SK-N-SH (cell line): ENCODE data around the gene SSTR5. TPM values are rescaled to one million over a fixed set of nuclear protein-coding genes. Genes with fewer than 3 reads are reported as not detected.

Experiments
- CTCF ChIA-PET: fragments of 300-600, 350-600 bp; formaldehyde crosslinking; extraction: SDS; loops from one replicate; lab custom pipeline; 2021; lab: Yijun Ruan, JAX
- POLR2A ChIA-PET: fragments of 350-600 bp; sonication (Branson Sonifier 250); formaldehyde crosslinking; extraction: SDS; loops from one replicate; lab custom pipeline; 2020; ENCODE audit warnings: antibody characterized with exemption, inconsistent platforms; lab: Yijun Ruan, JAX
- DNase-seq: peaks from one replicate; pipeline ENCODE4 v3.0.0; 2012
- H2AFZ ChIP-seq: fragments of 200-600 bp; sonication (generic); 2 replicates; pipeline ENCODE4 v1.8.1; 2016; ENCODE audit warnings: antibody characterized with exemption, mild to moderate bottlenecking, low read depth
- H3F3A ChIP-seq: fragments of 200-600 bp; sonication (generic); replicated peaks from 2 replicates; pipeline ENCODE3; 2016; ENCODE audit warnings: antibody characterized with exemption, mild to moderate bottlenecking; ENCODE audit not compliant: insufficient read depth
- H3K27ac ChIP-seq, 2 experiments: fragments of 200-500 bp in 1 of 2; fragments of 200-600 bp in 1 of 2; sonication (Bioruptor generic) in 1 of 2; sonication (generic), shearing (Covaris generic) in 1 of 2; 2 replicates each; pipeline versions ENCODE4 v1.5.1 to v1.6.1; 2014 to 2016; ENCODE audit warnings: low read depth in 2 of 2, inconsistent platforms in 1 of 2, low read length in 1 of 2, mild to moderate bottlenecking in 1 of 2, mixed read lengths in 1 of 2
- H3K27me3 ChIP-seq: fragments of 200-600 bp; sonication (generic), shearing (Covaris generic); 2 replicates; pipeline ENCODE4 v1.6.1; 2016; ENCODE audit warnings: mixed run types; ENCODE audit not compliant: insufficient read depth
- H3K36me3 ChIP-seq, 2 experiments: fragments of 200-500 bp in 1 of 2; fragments of 200-600 bp in 1 of 2; sonication (Bioruptor generic) in 1 of 2; sonication (generic) in 1 of 2; replicated peaks in 1 of 2; 2 replicates each; pipeline versions ENCODE3 to v1.5.1; 2014 to 2016; ENCODE audit warnings: low read length in 1 of 2, mild to moderate bottlenecking in 1 of 2; ENCODE audit not compliant: insufficient read depth in 2 of 2, control insufficient read depth in 1 of 2
- H3K4me1 ChIP-seq, 2 experiments: fragments of 200-500 bp in 1 of 2; fragments of 200-600 bp in 1 of 2; sonication (Bioruptor generic) in 1 of 2; sonication (generic), shearing (Covaris generic) in 1 of 2; 2 replicates each; pipeline versions ENCODE4 v1.5.1 to v1.6.1; 2014 to 2016; ENCODE audit warnings: low read depth in 1 of 2, low read length in 1 of 2, mixed run types in 1 of 2; ENCODE audit not compliant: insufficient read depth in 2 of 2, control insufficient read depth in 1 of 2
- H3K4me2 ChIP-seq: fragments of 200-600 bp; sonication (generic), shearing (Covaris generic); 2 replicates; pipeline ENCODE4 v1.6.1; 2017; ENCODE audit warnings: mixed run types
- H3K4me3 ChIP-seq, 2 experiments: fragments of 200-500 bp in 1 of 2; fragments of 200-600 bp in 1 of 2; sonication (Bioruptor generic) in 1 of 2; sonication (generic), shearing (Covaris generic) in 1 of 2; 2 replicates each; pipeline versions ENCODE4 v1.5.1 to v1.8.1; 2014 to 2016; ENCODE audit warnings: low read depth in 2 of 2, inconsistent platforms in 1 of 2, low read length in 1 of 2, mild to moderate bottlenecking in 1 of 2, mixed read lengths in 1 of 2, moderate library complexity in 1 of 2
- H3K79me2 ChIP-seq: fragments of 200-600 bp; sonication (generic); 2 replicates; pipeline ENCODE4 v1.8.1; 2017; ENCODE audit warnings: mild to moderate bottlenecking; ENCODE audit not compliant: insufficient read depth
- H3K9ac ChIP-seq: fragments of 200-600 bp; sonication (generic); 2 replicates; pipeline ENCODE4 v1.6.1; 2017; ENCODE audit warnings: mixed run types
- H3K9me2 ChIP-seq: fragments of 200-600 bp; sonication (generic); 2 replicates; pipeline ENCODE4 v1.6.1; 2017; ENCODE audit warnings: mixed run types
- H3K9me3 ChIP-seq: fragments of 200-600 bp; sonication (generic); 2 replicates; pipeline ENCODE4 v1.6.1; 2017; ENCODE audit warnings: mixed run types, mild to moderate bottlenecking, moderate library complexity
- H4K20me1 ChIP-seq: fragments of 200-600 bp; sonication (generic); 2 replicates; pipeline ENCODE4 v1.6.1; 2017; ENCODE audit warnings: mild to moderate bottlenecking, mixed run types; ENCODE audit not compliant: insufficient read depth
- FOSL2 ChIP-seq: IDR thresholded peaks from 2 replicates; pipeline ENCODE4 v1.4.0; 2012; ENCODE audit warnings: low read depth, mild to moderate bottlenecking, moderate library complexity, borderline replicate concordance
- FOXJ3 ChIP-seq: sonication (generic); formaldehyde crosslinking; IDR thresholded peaks from 2 replicates; pipeline ENCODE4 v1.5.1; 2020; ENCODE audit warnings: mild to moderate bottlenecking, missing genetic modification reagents
- FOXM1 ChIP-seq: IDR thresholded peaks from 2 replicates; pipeline ENCODE4 v1.4.0; 2012; ENCODE audit warnings: low read depth, mild to moderate bottlenecking
- JUND ChIP-seq: IDR thresholded peaks from 2 replicates; pipeline ENCODE4 v1.4.0; 2012
- MEF2A ChIP-seq: IDR thresholded peaks from 2 replicates; pipeline ENCODE4 v1.4.0; 2012; ENCODE audit warnings: low read depth, borderline replicate concordance
- MXI1 ChIP-seq: IDR thresholded peaks from 2 replicates; pipeline ENCODE4 v1.6.1; 2012; ENCODE audit warnings: mild to moderate bottlenecking, low read depth, low read length, improper control_type of control experiment
- POLR2AphosphoS5 ChIP-seq: IDR thresholded peaks from 2 replicates; pipeline ENCODE4 v1.6.1; 2012; ENCODE audit warnings: low read depth, low read length
- RAD21 ChIP-seq: IDR thresholded peaks from 2 replicates; pipeline ENCODE4 v1.6.1; 2012; ENCODE audit warnings: mild to moderate bottlenecking, low read length
- RFX5 ChIP-seq: IDR thresholded peaks from 2 replicates; pipeline ENCODE4 v1.6.1; 2012; ENCODE audit warnings: mild to moderate bottlenecking, improper control_type of control experiment, low read length
- RXRA ChIP-seq: IDR thresholded peaks from 2 replicates; pipeline ENCODE4 v1.4.0; 2012; ENCODE audit warnings: low read depth, mild to moderate bottlenecking, borderline replicate concordance
- SIN3A ChIP-seq: IDR thresholded peaks from 2 replicates; pipeline ENCODE4 v1.6.1; 2012; ENCODE audit warnings: low read depth, mild to moderate bottlenecking, low read length, moderate library complexity, borderline replicate concordance
- TCF12 ChIP-seq: IDR thresholded peaks from 2 replicates; pipeline ENCODE4 v1.4.0; 2012
- WGBS: methylation state at CpG from one replicate; pipeline ENCODE4 v1.1.6; 2017; ENCODE audit warnings: low lambda C conversion rate; 5-methylcytosine and 5-hydroxymethylcytosine counted together
- polyA plus RNA-seq, 3 experiments: library from polyadenylated mRNA; depleted of rRNA; stranded (reverse); fragments of >200 nt; gene quantifications; 2 replicates each; pipeline ENCODE4 v1.2.3, GENCODE V29; 2012
- TF ChIP-seq, protein P1 (sequence below): IDR thresholded peaks from 2 replicates; pipeline ENCODE4 v1.6.1; 2012; ENCODE audit warnings: mild to moderate bottlenecking, low read depth, low read length, moderate library complexity
- TF ChIP-seq, protein P2 (sequence below): IDR thresholded peaks from 2 replicates; pipeline ENCODE4; 2012
- TF ChIP-seq, protein P3 (sequence below): fragments of 150-350 bp; IDR thresholded peaks from 2 replicates; pipeline ENCODE4 v1.6.1; 2017; ENCODE audit warnings: antibody characterized with exemption, low read length, low read depth, borderline replicate concordance
- TF ChIP-seq, protein P4 (sequence below): IDR thresholded peaks from 2 replicates; pipeline ENCODE4 v1.4.0; 2012; ENCODE audit warnings: low read depth
- TF ChIP-seq, protein P5 (sequence below): fragments of 200-600 bp; sonication (generic); IDR thresholded peaks from 2 replicates; pipeline ENCODE4 v1.6.1; 2017; ENCODE audit warnings: antibody characterized with exemption, mild to moderate bottlenecking, moderate library complexity

Gene SSTR5
- polyA plus RNA-seq, 1 of the 3 experiments (the other 2 are of a cell fraction): not detected

DNA sequence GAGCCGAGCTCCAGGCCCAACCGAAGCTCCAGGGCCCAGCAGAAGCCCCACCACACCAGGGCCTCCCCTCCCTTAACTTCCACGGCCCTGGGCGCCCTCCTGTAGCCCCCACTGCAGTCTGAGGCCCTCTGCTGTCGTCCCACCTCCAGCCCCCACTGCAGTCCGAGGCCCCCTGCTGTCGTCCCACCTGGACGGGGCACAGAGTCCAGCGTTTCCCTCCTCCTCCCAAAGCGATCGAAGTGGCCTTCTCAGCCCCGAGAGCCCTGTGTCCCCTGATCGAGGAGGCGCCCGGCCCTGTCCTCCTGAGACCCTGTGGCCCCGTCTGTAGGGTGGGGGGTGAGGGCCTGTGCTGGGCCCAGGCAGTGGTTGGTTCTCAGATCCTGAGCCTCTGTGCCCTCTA, 54.6 kb downstream of the SSTR5 start (continued):
- TF ChIP-seq SIN3A (no peak), FOXJ3 (CRISPR knock-in tag) (no peak), RFX5 (no peak), FOSL2 (no peak), JUND (no peak)

DNA sequence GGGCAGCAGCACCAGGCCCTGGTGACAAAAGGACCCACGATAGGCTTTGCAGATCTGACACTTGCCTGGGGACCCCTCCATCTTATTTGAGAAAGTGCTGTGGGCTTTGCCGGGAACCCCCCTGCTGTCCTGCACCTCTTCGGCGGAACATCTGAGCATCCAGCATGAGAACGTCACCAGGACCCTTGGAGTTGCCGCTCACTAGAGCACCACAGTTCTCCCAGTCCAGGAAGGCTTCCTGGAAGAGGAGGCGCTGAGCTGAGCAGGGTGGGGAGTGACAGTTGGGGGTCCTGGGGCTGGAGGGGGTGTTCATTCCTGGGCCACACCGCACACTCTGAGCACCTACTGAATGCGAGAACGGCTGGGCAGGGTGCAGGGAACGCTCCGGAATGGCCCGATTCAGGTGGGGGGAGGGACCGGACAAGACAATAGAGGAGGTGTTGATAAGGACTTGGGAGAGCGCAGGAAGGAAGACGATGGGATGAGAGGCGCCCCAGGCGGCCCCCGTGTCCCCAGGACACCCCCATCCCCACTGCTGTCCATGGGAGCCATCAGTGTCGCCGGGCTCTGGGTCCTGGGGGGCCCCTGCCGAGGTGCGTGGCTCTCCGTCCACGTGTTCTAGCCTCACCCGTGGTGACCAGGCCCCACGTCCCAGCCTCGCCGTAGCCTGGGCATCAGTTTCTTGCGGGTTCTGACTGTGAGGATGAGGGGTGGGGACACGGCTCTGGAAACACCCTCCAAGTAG, 55.6 kb downstream of the SSTR5 start:
- no peaks in the 10 kb centered on the region for H3K9me2 ChIP-seq
- H3K4me2 ChIP-seq: no peak overlapping the region
- no peak for TF ChIP-seq TCF12
- TF ChIP-seq POLR2AphosphoS5: no peak
- no peak for TF ChIP-seq SIN3A
- TF ChIP-seq, protein P1, sequence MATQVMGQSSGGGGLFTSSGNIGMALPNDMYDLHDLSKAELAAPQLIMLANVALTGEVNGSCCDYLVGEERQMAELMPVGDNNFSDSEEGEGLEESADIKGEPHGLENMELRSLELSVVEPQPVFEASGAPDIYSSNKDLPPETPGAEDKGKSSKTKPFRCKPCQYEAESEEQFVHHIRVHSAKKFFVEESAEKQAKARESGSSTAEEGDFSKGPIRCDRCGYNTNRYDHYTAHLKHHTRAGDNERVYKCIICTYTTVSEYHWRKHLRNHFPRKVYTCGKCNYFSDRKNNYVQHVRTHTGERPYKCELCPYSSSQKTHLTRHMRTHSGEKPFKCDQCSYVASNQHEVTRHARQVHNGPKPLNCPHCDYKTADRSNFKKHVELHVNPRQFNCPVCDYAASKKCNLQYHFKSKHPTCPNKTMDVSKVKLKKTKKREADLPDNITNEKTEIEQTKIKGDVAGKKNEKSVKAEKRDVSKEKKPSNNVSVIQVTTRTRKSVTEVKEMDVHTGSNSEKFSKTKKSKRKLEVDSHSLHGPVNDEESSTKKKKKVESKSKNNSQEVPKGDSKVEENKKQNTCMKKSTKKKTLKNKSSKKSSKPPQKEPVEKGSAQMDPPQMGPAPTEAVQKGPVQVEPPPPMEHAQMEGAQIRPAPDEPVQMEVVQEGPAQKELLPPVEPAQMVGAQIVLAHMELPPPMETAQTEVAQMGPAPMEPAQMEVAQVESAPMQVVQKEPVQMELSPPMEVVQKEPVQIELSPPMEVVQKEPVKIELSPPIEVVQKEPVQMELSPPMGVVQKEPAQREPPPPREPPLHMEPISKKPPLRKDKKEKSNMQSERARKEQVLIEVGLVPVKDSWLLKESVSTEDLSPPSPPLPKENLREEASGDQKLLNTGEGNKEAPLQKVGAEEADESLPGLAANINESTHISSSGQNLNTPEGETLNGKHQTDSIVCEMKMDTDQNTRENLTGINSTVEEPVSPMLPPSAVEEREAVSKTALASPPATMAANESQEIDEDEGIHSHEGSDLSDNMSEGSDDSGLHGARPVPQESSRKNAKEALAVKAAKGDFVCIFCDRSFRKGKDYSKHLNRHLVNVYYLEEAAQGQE: no peak
- no peak for TF ChIP-seq FOXM1
- TF ChIP-seq MEF2A: no peak
- TF ChIP-seq RXRA: no peak
- TF ChIP-seq, protein P2, sequence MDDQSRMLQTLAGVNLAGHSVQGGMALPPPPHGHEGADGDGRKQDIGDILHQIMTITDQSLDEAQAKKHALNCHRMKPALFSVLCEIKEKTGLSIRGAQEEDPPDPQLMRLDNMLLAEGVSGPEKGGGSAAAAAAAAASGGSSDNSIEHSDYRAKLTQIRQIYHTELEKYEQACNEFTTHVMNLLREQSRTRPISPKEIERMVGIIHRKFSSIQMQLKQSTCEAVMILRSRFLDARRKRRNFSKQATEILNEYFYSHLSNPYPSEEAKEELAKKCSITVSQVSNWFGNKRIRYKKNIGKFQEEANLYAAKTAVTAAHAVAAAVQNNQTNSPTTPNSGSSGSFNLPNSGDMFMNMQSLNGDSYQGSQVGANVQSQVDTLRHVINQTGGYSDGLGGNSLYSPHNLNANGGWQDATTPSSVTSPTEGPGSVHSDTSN: no peak
- TF ChIP-seq FOXJ3 (CRISPR knock-in tag): no peak
- TF ChIP-seq, protein P3, sequence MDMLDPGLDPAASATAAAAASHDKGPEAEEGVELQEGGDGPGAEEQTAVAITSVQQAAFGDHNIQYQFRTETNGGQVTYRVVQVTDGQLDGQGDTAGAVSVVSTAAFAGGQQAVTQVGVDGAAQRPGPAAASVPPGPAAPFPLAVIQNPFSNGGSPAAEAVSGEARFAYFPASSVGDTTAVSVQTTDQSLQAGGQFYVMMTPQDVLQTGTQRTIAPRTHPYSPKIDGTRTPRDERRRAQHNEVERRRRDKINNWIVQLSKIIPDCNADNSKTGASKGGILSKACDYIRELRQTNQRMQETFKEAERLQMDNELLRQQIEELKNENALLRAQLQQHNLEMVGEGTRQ: no peak
- no peak for TF ChIP-seq RAD21
- TF ChIP-seq, protein P4, sequence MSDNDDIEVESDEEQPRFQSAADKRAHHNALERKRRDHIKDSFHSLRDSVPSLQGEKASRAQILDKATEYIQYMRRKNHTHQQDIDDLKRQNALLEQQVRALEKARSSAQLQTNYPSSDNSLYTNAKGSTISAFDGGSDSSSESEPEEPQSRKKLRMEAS: no peak
- TF ChIP-seq, protein P5, sequence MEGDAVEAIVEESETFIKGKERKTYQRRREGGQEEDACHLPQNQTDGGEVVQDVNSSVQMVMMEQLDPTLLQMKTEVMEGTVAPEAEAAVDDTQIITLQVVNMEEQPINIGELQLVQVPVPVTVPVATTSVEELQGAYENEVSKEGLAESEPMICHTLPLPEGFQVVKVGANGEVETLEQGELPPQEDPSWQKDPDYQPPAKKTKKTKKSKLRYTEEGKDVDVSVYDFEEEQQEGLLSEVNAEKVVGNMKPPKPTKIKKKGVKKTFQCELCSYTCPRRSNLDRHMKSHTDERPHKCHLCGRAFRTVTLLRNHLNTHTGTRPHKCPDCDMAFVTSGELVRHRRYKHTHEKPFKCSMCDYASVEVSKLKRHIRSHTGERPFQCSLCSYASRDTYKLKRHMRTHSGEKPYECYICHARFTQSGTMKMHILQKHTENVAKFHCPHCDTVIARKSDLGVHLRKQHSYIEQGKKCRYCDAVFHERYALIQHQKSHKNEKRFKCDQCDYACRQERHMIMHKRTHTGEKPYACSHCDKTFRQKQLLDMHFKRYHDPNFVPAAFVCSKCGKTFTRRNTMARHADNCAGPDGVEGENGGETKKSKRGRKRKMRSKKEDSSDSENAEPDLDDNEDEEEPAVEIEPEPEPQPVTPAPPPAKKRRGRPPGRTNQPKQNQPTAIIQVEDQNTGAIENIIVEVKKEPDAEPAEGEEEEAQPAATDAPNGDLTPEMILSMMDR: no peak
- TF ChIP-seq MXI1: no peak
- no peak for TF ChIP-seq RFX5
- TF ChIP-seq, all 33 proteins: peak for 0
- ChIA-PET POLR2A (no interaction called here), CTCF (no interaction called here)
- Histone ChIP-seq H3F3A (no peaks in the 10 kb centered on the region), H4K20me1 (no peaks in the 10 kb centered on the region), H3K27ac (no peak overlapping the region), H3K36me3 (no peaks in the 10 kb centered on the region), H3K9ac (no peak overlapping the region), H3K9me3 (no peaks in the 10 kb centered on the region), H2AFZ (no peak overlapping the region), H3K79me2 (no peaks in the 10 kb centered on the region), H3K4me1 (no peaks in the 10 kb centered on the region), H3K27me3 (peaks cover 41% of the 10 kb centered on the region), H3K4me3 (no peak overlapping the region)
- no peak for DNase-seq
- 60% methylated on average over 13 of the region's 31 CpGs for WGBS
